Activated B cell treated with CpG ODN at 0.5 μM for 24 hours (primary cell): ENCODE results near the gene AGK. TPM values are rescaled to one million over a fixed set of nuclear protein-coding genes. Genes with fewer than 3 reads are reported as not detected.

Experiments
- ATAC-seq: fragments of 200-7000 bp; cut with Tn5 transposase; one replicate; pipeline ENCODE4 v1.10.0; 2021; ENCODE audit warnings: low read depth, mild to moderate bottlenecking, moderate library complexity
- CTCF ChIA-PET: fragments of 350-600 bp; sonication (Branson Sonifier 250); formaldehyde crosslinking; loops from one replicate; lab custom pipeline; 2021; ENCODE audit warnings: antibody characterized with exemption; lab: Charles Lee
- POLR2A ChIA-PET: fragments of 350-600 bp; sonication (Branson Sonifier 250); formaldehyde crosslinking; loops from one replicate; lab custom pipeline; 2021; ENCODE audit warnings: antibody characterized with exemption; lab: Charles Lee
- DNase-seq: peaks from one replicate; pipeline ENCODE4 v3.0.0; 2022
- H3K27ac Mint-ChIP-seq: one replicate; pipeline ENCODE4 v1.8.0; 2020; ENCODE audit warnings: mixed read lengths
- H3K27me3 Mint-ChIP-seq: one replicate; pipeline ENCODE4 v1.8.0; 2021; ENCODE audit warnings: mixed read lengths
- H3K36me3 Mint-ChIP-seq: one replicate; pipeline ENCODE4 v1.8.0; 2021; ENCODE audit warnings: low read depth, mixed read lengths
- H3K4me1 Mint-ChIP-seq: one replicate; pipeline ENCODE4 v1.8.0; 2021; ENCODE audit warnings: mixed read lengths
- H3K4me3 Mint-ChIP-seq: one replicate; pipeline ENCODE4 v1.8.0; 2020; ENCODE audit warnings: mild to moderate bottlenecking, mixed read lengths
- H3K9me3 Mint-ChIP-seq: one replicate; pipeline ENCODE4 v1.8.0; 2020; ENCODE audit warnings: mixed read lengths
- intact Hi-C: fragments of 100-400 bp; cut with micrococcal nuclease; formaldehyde crosslinking; loops from one replicate; pipeline ENCODE4 v1.15.1; 2024
- total RNA-seq: library from RNA; stranded (reverse); gene quantifications from 2 replicates; pipeline ENCODE4 v1.2.3, GENCODE V29; 2022
- TF ChIP-seq, protein P1 (sequence below): fragments of 200-600 bp; IDR thresholded peaks from one replicate; pipeline ENCODE4 v1.8.0; 2022; ENCODE audit warnings: antibody characterized with exemption, mild to moderate bottlenecking

AGK gene
- total RNA-seq, result 35.1 and 39.3 TPM in 2 replicates

DNA sequence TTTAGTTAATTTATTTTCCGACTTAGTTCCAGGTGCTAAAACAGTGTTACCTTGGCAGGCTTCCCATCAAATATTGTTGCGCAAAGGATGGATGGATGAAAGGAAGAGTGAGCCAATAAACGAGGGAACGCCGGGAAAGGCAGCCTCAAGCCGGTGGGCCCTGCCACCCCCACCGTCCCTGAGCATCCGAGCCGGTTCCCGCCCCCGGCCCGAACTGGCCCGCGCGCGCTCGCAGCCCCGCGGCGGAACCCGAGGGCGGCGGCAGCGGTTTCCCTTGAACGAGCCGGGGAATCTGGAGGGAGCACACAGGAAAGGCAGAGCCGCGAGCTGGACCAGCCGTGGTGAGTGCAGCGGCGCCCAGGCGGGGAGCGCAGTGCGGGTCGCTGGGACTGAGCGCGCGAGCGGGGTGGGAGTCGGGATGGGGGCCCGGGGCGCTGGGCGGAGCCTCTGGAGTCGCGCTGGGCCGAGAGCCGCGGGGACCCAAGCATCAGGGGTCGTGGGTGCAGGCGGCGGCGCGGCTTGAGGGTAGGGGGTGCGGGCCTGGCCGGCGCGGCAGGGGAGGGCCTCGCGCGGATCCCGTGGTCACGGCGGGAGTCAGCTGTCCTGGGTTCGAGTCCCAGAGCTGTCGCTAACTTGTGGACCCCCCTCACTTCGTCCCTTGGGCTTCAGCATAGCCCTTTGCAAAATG is at the start of gene AGK:
TSS of gene AGK (plus strand) at position 317 of the 688 bp plus-strand sequence. CDS start 4,057 bp downstream, outside the sequence.
- Mint-ChIP-seq H3K9me3 (no peaks in the 10 kb centered on the region), H3K27me3 (no peaks in the 10 kb centered on the region), H3K27ac (peak within 1 kb of the TSS; percentile 54), H3K4me3 (peak within 1 kb of the TSS; percentile 90), H3K4me1 (peaks cover 29% of the 10 kb centered on the region), H3K36me3 (peaks cover 11% of the 10 kb centered on the region)
- CTCF ChIA-PET, result no interaction called here
- POLR2A ChIA-PET, result interaction anchor here (1.2 to 2.3 kb wide), 4 partner anchors 11 to 536 kb away, joined by 5 to 18 read pairs (median 9); partner anchors contain the start of genes MRPS33 and SSBP1
- peak; percentile 94 for ATAC-seq
- TF ChIP-seq, protein P1, sequence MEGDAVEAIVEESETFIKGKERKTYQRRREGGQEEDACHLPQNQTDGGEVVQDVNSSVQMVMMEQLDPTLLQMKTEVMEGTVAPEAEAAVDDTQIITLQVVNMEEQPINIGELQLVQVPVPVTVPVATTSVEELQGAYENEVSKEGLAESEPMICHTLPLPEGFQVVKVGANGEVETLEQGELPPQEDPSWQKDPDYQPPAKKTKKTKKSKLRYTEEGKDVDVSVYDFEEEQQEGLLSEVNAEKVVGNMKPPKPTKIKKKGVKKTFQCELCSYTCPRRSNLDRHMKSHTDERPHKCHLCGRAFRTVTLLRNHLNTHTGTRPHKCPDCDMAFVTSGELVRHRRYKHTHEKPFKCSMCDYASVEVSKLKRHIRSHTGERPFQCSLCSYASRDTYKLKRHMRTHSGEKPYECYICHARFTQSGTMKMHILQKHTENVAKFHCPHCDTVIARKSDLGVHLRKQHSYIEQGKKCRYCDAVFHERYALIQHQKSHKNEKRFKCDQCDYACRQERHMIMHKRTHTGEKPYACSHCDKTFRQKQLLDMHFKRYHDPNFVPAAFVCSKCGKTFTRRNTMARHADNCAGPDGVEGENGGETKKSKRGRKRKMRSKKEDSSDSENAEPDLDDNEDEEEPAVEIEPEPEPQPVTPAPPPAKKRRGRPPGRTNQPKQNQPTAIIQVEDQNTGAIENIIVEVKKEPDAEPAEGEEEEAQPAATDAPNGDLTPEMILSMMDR, result no peak
- DNase-seq, result peak; percentile 69
- intact Hi-C loops, result loop anchor here (1.0 to 5.0 kb wide), 3 partner anchors 101 to 537 kb away; partner anchors contain the start of genes MRPS33 and SSBP1

- ChIA-PET POLR2A (no interaction called here), CTCF (no interaction called here)
- Mint-ChIP-seq H3K4me1 (no peaks in the 10 kb centered on the region), H3K9me3 (no peaks in the 10 kb centered on the region), H3K4me3 (no peak overlapping the region), H3K36me3 (no peaks in the 10 kb centered on the region), H3K27ac (no peak overlapping the region), H3K27me3 (peaks cover 8% of the 10 kb centered on the region)
- no peak for DNase-seq
- intact Hi-C loops, result no loop called here
- TF ChIP-seq, protein P1, result no peak
- ATAC-seq, result no peak
These were observed 49.8 kb upstream of the AGK start for GRCh38 chr7:141501451-141501850.

DNA sequence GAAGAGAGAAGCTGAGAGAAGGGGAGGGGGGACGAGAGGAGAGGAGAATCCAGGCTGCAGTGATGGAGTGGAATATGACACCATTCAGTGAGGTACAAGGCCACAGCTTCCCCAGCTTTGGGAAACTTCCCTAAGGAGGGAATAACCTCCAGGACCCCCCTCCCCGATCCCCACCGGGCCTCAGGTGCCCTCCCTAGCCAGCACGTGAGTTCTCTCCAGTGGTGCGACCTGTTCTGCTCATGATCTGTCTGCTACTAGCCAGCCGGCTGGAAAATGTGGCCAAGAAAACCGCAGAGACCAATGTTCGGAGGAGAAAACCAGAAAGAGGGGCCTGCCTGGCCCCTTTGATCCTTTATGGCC is 39.9 kb upstream of the AGK start:
- Mint-ChIP-seq H3K36me3 (no peaks in the 10 kb centered on the region), H3K27ac (no peak overlapping the region), H3K4me3 (peak overlapping the region; percentile 81), H3K9me3 (peaks cover 5% of the 10 kb centered on the region), H3K27me3 (peaks cover 51% of the 10 kb centered on the region), H3K4me1 (peaks cover 17% of the 10 kb centered on the region)
- ChIA-PET POLR2A (no interaction called here), CTCF (no interaction called here)
- intact Hi-C loops, result no loop called here
- DNase-seq (no peak), ATAC-seq (no peak)
- TF ChIP-seq, protein P1, result no peak

DNA sequence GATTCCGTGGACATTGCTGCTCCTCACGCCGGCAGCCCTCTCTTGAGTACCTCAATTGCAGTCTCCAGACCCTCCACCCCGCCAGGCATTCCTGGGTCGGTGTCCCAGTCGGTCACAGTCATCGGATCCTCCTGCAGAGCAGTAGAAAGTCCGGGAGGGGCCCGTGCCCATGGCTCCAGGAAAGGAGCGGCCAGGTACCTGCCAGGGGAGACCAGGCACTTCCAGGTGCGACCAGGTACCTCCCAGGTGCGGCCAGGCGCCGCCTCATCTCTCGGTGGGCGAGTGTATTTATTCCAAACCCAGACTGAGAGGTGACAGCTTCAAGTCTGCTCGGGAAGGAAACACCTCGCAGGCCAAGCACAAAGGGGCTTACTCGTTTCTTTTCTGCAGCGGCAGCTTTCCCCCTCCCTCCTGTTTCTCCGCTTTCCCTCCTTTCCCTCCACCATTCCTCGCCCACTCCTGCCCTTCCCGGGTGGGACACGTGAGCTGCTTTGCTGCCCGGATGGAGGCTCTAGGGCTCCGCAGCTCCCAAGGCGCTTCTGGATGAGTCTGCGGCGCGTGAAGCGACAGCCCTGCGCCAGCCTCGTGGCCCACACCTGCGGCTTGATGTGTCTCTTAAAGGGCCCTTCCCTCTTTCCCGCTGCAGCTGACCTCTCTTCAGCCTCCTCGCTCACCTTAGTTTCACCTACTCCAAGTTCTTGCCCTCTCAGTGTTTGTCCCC is 39.4 kb upstream of the AGK start:
- POLR2A ChIA-PET, result no interaction called here
- Mint-ChIP-seq H3K4me1 (peaks cover 17% of the 10 kb centered on the region), H3K9me3 (peaks cover 5% of the 10 kb centered on the region), H3K27ac (no peak overlapping the region), H3K4me3 (peak overlapping the region; percentile 81), H3K36me3 (no peaks in the 10 kb centered on the region), H3K27me3 (peaks cover 53% of the 10 kb centered on the region)
- DNase-seq (peak; percentile 14), ATAC-seq (no peak)
- intact Hi-C loops, result no loop called here
- CTCF ChIA-PET, result no interaction called here
- TF ChIP-seq, protein P1, result no peak

DNA sequence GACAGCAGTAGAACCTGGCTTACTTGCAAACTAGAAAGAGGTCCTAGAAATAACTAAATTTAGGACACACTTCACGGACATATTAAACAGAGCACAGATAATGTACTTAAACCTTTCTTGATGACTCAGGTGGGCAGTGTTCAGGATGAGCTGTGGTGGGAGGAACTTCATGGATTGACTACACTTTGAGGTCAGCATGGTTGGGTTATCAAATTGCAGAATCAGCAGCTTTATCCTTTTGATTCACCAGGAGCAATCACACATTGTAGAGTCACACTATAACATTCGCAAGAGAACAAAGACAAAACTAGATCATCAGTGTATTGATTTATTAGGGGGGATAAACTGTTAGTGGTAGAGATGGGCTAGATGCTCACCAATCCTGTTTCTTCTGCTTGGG is 38.6 kb upstream of the AGK start:
- ATAC-seq (no peak), DNase-seq (no peak)
- Mint-ChIP-seq H3K4me1 (peaks cover 17% of the 10 kb centered on the region), H3K4me3 (peak overlapping the region; percentile 81), H3K9me3 (peaks cover 5% of the 10 kb centered on the region), H3K27me3 (peaks cover 55% of the 10 kb centered on the region), H3K36me3 (no peaks in the 10 kb centered on the region), H3K27ac (no peak overlapping the region)
- CTCF ChIA-PET, result no interaction called here
- POLR2A ChIA-PET, result no interaction called here
- intact Hi-C loops, result no loop called here
- TF ChIP-seq, protein P1, result no peak
